ENCODE data around the gene SGMS1.
"Not testable (repeated sequence)": the region's sequence is repeated elsewhere in the genome, so short reads cannot be mapped to it uniquely, and the experiment has no call there.

SGMS1 gene

DNA sequence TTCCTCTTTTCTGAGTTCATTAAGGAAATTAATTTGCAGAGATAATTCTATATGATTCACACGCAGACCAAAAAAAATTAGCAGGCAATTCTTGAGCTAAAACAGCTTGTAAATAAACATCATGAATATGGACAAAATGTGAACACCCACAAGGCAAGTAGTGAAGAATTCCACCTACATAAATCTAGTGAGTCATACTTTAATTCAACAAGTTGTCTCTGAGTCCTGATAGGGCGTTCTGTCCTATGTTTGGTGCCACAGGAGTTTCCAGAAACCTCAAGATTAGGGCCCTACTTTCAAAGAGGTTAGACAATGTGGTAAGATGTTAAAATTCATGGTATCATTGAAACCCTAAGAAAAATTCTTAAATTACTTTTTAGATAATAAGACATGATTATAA lies 122.3 kb downstream of the SGMS1 start:
- no peak for DNase-seq

DNA sequence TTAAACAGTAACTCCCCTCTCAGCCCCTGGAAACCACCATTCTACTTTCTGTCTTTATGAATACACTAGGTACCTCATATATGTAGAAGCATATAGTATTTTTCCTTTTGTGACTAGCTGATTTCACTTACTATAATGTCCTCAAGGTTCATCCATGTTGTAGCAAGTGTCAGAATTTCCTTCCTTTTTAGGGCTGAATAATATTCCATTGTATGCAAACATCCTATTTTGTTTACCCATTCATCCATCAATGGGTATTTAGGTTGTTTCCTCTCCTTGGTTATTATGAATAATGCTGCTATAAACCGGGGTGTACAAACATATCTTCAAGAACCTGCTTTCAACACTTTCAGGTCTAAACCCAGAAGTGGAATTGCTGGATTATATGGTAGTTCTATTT lies 125.3 kb downstream of the SGMS1 start:
- DNase-seq, result no peak

DNA sequence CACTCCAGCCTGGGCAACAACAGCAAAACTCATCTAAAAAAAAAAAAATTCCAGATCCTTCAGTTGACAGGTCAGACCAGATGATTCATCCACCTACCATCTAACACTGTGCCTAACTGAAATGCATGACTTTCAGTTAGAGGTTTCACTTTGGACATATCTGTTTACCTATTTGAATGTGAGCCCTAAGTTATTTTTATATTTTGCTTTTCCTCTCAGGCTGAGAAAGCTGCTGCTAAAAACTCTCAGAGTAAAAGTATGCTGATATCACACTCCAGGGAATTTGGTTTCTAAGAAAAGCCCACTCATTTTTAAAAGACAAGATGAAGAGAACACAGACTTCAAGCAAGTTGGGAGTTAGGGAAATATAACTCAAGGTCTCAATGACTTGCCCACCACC lies 126.0 kb downstream of the SGMS1 start:
- no peak for DNase-seq

DNA sequence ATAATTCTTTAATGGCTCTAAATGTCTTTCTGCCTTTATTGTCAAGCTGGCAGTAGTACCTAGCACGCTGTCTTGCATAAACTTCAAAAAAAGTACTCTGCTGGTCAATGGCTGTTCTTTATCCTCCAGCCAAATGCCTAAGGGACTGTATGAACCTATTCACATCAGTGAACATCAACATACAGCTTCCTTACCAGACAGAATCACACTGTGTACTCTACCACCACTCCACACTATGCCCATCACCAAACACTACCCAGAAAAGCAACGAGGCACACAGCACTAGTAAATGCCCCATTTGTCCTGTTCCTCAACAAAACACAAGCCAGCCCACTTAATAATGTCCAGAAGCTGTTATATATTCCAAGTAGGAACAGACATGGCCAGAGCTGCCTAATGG lies 127.5 kb downstream of the SGMS1 start:
- DNase-seq, result no peak

DNA sequence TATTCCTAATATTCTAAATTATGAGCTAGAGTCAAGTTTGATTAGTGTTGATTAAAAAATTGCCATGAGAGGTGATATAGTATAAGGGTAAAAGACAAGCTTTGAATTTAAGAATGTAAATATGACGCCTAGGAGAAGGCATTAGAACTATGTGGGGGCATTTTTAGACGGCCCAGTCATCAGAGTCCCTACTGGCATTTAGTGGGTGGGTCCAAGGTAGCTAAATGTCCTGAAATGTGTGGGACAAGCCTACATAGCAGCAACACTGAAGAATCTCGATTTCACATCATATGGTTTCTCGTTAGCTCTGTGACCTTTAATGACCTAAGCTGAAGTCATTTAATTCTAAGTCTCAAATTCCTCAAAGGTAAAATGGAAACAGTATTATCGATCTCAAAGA lies 133.5 kb downstream of the SGMS1 start:
- no peak for DNase-seq

DNA sequence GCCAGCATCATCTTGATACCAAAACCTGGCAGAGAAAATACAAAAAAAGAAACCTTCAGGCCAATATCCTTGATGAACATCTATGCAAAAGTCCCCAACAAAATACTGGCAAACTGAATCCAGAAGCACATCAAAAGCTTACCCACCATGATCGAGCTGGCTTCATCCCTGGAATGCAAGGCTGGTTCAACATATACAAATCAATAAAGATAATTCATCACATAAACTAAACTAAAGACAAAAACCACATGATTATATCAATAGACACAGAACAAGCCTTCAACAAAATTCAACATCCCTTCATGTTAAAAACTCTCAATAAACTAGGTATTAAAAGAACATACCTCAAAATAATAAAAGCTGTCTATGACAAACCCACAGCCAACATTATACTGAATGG lies 139.2 kb downstream of the SGMS1 start:
- DNase-seq, result not testable (repeated sequence)

DNA sequence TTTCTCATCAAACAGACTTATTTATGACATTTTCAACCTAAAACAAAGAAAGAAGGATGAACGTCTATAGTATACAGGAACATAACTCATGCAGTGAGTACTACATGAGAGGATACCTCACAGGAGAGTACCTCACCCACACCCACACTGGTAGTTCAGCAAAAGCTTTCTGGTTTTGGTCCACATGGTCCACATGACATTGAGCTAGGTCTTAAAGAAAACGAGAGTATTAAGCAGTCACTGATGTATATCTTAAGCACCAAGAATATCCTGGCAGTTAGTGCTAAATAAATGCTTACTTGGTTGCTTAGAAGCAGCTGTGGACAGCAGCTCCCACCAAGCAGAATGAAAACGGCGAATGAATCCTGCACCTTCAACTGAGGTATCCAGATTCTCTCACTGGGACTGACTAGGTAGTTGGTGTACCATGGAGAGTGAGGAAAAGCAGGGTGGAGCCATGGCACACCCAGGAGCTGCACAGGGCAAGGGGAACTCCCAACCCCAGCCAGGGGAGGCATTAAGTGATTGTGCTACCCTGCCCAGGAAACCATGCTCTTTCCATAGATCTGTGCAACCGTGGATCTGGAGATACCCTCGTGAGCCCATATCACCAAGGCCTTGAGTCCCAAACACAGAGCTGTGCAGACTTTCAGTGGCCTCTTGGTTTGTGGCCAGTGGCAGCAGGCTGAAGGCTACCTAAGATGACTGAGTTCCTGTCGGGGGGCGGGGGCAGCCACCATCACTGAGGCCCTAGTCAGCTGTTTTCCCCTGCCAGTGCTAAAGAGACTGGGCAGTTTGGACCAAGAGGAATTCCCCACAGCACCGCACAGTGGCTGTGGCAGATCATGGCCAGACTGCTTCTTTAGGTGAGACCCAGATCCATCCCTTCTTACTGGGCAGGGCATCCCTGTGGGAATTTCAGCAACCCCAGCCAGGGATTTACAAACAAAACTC lies 143.4 kb downstream of the SGMS1 start:
- no peak for DNase-seq

DNA sequence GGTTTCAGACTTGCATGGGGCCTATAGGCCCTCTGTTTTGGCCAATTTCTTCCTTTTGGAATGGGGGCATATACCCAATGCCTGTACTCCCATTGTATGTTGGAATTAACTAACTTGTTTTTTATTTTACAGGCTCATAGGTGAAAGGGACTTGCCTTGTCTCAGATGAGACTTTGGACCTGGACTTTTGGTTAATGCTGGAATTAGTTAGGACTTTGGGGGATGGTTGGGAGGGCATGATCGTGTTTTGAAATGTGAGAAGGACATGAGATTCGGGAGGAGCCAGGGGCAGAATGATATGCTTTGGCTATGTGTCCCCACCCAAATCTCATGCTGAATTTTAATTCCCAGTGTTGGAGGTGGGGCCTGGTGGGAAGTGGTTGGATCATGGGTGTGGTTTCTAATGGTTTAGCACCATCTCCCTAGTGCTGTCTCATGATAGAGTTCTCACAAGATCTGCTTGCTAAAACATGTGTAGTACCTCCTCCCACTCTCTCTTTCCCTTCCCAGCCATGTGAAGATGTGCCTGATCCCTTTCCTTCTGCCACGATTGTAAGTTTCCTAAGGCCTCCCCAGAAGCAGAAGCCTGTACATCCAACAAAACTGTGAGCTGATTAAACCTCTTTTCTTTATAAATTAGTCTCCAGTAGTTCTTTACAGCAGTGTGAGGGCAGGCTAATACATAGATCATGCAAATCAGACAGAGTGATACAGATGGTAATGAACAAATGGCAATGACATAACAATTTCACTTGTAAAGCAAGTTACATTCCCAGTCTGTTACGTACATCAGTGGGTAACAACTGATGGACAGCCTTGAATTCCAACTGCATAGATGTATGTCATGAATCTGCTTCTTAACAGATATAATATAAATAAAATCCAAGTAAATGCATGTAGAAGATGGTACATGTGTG lies 146.2 kb downstream of the SGMS1 start:
- DNase-seq, result no peak

DNA sequence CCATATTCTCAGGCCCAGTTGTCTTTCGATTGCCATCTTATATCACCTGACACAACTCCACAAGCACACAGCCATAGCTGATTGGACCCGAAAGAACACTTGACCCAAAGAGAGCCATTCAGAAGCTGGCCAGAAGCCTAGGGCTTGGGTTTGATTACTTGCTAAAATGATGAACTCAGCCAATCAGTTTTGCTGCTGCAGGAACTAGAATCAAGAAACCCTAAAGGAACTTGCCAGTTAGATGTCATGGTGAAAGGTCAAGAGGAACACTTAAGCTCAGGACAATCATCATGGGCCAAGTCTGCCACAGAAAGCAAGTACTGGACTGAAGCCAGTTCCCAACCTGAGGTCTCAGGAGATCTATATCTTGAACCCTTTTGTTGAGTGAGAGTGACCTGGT lies 150.0 kb downstream of the SGMS1 start:
- DNase-seq, result no peak

DNA sequence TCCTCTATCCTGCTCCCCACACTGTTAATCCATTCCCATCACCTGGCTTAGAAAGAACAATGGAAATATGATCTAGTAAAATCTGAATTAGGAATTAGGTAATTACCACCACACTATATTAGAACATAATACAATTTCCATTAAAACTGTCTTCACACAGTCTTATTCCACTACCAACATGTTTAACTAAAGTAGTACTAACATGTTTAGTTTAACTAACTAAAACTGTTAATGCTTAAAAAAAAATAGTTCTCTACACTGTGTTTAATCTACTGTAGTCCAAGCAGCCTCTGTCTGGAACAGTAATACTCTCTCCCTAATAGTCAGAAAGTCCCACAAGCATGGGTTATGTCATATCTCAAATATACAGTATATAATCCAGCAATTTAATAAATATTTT lies 150.8 kb downstream of the SGMS1 start:
- no peak for DNase-seq

DNA sequence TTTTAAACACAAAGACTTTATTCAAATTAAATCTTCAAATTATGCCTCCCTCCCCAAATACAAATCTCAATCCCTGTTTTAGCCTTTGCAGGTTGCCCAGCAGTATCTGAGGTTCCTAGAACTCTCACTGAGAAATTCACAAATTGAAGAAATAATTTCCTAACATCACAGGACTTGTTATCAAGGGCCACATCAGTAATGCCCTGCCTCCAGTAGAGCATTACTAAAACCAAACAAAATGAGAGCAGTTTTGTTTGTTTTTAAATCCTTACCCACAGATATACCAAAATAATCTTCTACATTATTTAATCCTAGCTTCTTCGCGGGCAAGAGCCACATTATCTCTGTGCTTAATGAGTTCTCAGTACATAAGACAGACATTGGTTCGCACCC lies 152.2 kb downstream of the SGMS1 start:
- DNase-seq, result no peak

DNA sequence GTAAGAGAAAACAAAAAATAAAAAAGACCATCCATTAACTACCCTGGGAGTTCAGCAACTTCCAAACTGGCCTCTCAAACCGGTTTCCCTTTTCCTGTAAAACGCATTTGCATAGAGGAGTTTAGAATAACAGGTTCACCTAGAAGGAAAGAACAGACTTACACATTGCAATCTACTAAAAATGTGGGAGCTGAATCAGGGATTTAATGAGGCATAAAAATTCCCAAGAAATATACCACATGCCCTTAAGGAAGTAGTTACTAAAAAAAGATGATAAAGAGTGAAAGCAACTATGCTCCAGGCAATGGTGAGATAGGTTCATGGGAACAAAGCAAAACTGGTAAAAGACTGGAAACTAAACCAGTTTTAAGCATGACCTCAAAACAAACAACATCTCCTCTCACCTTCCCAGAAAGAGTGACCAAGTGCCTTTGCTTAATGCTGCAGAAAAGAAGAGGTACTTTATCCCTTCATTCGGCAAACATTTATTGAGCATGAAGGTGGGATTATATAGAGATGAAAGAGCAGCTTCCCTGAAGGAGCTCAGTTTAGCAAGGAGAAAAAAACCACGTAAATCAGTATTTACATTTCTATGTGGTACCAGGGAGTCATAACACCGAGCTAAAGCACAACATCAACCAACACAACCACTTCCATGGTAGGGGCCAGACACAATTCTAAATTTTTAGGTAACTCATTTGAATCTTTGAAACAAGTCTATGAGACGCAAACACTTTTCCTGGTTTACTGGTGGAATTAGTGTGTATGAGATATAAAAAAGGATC lies 152.8 kb downstream of the SGMS1 start:
- DNase-seq, result no peak

DNA sequence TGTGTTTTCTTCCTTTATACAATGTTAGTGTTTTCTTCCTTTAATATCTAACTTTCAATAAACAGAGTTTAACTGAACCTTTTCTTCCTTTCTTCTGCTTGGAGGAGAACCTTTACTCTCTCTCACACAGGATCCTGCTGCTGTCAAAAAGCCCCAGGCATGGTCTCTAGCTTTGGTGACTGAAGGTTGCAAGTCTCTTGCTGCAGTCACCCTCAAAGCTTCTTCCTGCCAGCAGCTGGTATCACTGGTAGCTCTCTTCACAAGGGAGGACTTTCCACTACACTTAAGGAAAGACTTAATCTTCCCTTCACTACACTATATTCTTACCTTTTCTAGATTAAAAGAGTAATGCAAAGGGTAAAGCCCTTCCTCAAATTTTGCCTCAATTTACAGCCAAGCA lies 153.4 kb downstream of the SGMS1 start:
- DNase-seq, result no peak

DNA sequence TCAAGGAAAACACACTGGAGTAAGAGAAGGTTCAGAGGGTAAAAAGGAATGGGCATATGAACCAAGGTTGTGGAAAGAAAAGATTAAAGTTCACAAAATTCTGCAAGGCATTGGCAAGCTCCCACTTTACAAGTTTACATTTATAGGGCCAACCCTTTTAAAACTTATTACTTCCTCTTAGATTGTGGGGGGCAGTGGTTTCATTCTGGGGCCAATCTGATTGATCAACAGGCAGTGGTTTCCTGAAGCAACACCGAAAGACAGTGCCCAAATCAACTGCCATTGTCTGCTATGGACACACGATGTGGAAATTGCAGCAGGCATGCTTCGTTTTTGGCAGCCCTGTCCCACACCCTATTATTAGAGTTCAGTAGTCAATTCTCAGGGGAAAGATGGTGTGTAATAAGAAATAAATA lies 154.0 kb downstream of the SGMS1 start:
- DNase-seq, result no peak

DNA sequence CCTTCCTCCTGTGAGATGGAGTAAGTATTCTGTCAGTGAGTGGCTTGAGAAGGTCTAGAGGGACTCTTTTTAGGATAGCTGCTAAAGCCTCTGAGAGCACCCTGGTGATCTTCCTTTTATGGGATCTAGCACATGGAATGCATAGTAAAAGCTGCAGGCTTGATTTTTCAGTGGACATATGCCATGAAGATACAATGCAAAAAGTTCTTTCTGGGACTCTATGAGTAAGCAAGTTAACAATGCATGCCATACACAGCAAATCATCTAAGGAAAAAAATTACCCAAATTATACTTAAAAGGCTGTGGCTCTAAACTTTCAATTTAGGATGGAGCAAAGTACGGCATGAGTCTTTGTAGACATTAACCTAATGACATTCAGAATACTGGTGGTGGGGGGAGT lies 154.5 kb downstream of the SGMS1 start:
- no peak for DNase-seq

DNA sequence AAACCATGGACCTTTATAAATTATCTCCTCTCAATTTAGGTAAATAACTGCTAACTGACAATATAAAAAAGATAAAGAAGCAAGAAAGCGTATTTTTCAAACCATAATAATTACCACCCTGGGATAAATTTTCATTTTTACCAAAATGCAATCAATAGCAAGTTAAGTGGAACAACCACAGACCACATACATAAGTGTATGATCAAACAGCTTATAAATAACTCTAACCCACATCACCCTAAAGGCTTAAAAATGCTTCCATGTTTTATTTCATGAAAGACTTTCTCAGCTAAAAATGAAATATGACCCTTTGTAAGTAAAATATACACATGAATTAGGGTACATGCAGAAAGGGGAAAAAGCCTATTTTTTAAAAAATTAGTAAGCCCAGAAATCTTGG lies 156.5 kb downstream of the SGMS1 start:
- no peak for DNase-seq

DNA sequence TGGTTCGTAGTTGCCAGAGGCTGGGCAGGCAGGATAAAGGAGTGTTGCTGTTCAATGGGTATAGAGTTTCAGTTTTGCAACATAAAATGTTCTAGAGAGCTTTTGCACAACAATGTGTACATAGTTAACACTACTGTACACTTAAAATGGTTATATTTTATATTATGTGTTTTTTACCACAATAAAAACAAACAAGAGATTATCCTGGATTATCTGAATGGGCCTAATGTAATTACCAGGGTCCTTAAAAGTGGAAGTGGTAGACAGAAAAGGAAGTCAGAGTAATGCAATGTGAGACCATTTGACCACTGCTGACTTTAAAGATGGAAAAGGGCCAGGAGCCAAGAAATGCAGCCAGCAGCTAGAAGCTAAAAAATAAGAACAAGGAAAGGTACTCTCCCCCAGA lies 159.7 kb downstream of the SGMS1 start:
- no peak for DNase-seq

DNA sequence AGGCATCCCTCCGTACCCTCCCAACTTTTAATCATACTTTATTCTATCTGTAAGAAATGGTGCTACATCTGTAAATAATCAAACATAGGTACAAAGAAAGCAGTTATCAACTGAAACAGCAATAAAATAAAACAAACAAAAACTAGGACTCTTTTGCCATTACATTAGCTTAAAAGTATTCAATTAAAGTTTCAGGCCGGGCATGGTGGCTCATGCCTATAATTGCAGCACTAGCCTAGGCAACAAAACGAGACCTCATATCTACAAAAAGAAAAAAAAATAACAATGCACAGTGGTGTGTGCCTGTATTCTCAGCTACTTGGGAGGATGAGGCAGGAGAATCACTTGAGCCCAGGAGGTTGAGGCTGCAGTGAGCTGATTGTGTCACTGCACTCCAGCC lies 161.9 kb downstream of the SGMS1 start:
- DNase-seq, result no peak

DNA sequence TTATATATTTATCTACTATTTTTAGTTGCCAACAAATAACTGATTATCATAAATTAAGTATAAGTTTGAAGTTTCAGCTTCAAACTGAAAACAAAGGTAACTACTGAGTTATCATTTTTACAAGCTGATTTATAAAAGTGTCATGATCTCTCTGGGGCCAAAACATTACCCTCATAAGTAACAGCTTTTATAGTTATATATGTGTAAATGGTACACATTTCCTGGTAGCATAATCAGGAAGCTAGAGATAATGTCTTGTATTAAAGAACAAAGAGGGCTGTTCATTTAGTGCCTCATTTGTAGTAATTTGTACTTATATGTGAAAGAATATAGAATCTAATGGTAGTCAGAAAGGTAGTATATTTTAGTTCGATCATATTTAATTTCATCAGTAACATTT lies 162.6 kb downstream of the SGMS1 start:
- DNase-seq, result no peak

DNA sequence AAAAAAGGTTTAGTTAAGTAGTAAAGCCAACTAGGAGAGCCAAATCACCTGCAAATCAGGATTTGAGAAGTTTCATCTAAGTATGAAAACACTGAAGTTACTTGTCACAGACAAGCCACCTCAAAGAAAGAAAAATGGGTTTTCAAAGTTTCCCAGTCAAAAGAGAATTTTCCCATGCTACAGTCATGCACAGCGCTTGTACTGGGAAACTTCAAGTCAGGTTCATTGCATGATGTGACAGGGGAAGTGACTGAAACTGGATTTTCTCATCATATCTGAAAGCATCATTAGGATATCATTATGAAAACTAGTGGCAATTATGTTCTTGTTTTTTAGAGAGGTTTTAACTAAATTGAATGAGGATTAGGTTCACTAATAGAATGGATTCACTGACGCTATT lies 167.0 kb downstream of the SGMS1 start:
- no peak for DNase-seq

DNA sequence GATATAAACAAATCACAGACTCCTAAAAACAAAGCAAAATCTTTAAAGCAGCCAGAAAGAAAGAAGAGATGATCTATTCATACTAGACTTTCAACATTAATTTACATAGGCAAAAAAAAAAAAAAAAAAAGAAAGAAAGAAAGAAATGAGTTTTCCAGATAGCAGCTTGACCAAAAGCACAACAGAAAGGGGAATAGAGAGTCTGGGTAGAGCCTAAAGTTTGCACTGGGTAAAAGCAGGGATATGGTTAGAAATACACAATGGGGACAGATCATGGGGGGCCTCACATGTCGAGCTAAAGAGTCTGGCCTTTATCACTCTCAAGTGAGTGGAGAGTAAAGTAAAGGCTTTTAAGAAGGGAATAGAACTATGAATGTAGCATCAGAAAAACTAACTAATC lies 169.8 kb downstream of the SGMS1 start:
- no peak for DNase-seq

DNA sequence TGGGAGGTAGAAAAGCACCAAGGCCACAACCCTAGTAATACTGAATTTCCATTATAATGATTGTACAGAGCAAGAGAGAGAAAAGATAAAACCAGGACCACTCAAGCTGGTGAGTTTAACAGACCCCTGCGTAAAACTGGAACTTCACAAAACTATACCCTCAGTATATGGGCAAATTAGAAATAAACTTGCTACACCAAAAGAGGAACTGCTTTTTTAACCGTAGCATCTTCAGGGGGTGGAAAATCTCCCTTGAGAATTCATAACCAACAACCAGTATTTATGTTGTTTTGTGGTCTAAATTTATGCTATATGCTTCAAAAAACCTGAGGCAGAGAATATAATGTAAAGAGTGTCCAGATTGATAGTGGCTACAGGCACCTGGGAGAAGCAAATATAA lies 171.2 kb downstream of the SGMS1 start:
- DNase-seq, result no peak

DNA sequence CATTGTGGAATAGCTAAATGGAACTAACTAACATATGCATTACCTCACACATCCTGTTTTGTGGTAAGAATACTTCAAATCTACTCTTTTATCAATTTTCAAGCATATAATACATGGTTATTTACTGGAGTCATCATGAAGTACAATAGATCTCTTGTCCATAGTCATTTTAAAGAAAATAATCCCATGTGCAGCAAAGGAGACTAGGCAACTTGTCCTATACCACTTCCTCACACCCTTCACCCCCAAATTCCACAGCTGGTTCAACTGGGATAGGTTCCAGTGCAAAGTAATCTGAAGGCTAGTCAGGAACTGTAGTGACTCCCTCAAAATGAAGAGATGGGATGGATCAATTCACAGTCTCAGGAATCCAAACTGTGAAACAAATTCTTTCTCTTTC lies 176.1 kb downstream of the SGMS1 start:
- DNase-seq, result no peak

Data from activated effector memory CD4-positive, alpha-beta T cell treated with Interleukin-2 at 50 U/mL for 16 hours (primary cell).